Prostate gland (tissue), 2 donors: ENCODE data around the gene TNFSF4. TPM values are rescaled to one million over a fixed set of nuclear protein-coding genes. Genes with fewer than 3 reads are reported as not detected.

Experiments used
- DNase-seq: peaks from one replicate; pipeline ENCODE4 v3.0.0-alpha.2; 2019; ENCODE audit warnings: low spot score
- H3K27ac ChIP-seq, 2 donors: fragments of 200-600 bp; sonication (generic); 2 replicates each; pipeline ENCODE4 v1.5.1; 2017 to 2019
- H3K27me3 ChIP-seq: fragments of 200-600 bp; sonication (generic); replicated peaks from 2 replicates; pipeline ENCODE4 v1.5.1; 2019; ENCODE audit not compliant: insufficient read depth
- H3K36me3 ChIP-seq, 2 donors: fragments of 200-600 bp; sonication (generic); 1 replicate in 1 of 2; 2 replicates in 1 of 2; pipeline versions ENCODE4 v1.5.1 to v1.8.1; 2017 to 2019
- H3K4me1 ChIP-seq: fragments of 200-600 bp; sonication (generic); replicated peaks from 2 replicates; pipeline ENCODE4 v1.5.1; 2019
- H3K4me3 ChIP-seq, 2 donors: fragments of 200-600 bp; sonication (generic); 2 replicates each; pipeline ENCODE4 v1.5.1; 2017 to 2019
- H3K9me3 ChIP-seq: fragments of 200-600 bp; sonication (generic); 2 replicates; pipeline ENCODE4 v1.5.1; 2017
- CTCF ChIP-seq, 4 experiments: fragments of 200-600 bp in 2 of 4; fragments of 450-650 bp in 2 of 4; sonication (generic) in 2 of 4; IDR thresholded peaks; 1 replicate in 3 of 4; 2 replicates in 1 of 4; pipeline ENCODE4 v1.5.1; 2016 to 2019; ENCODE audit warnings: antibody characterized with exemption in 4 of 4, mild to moderate bottlenecking in 2 of 4, moderate library complexity in 2 of 4
- POLR2A ChIP-seq: fragments of 450-650 bp; IDR thresholded peaks from one replicate; pipeline ENCODE4 v1.6.1; 2016; ENCODE audit warnings: antibody characterized with exemption, mild to moderate bottlenecking
- POLR2AphosphoS5 ChIP-seq: sonication (generic); formaldehyde crosslinking; IDR thresholded peaks from one replicate; pipeline ENCODE4 v1.6.1; 2017; ENCODE audit warnings: antibody characterized with exemption
- WGBS: methylation state at CpG from one replicate; pipeline ENCODE4 v1.1.5; 2018; 5-methylcytosine and 5-hydroxymethylcytosine counted together
- intact Hi-C: fragments of 100-400 bp; cut with DNase I; formaldehyde crosslinking; loops from one replicate; pipeline ENCODE4 v1.14.2; 2022
- total RNA-seq, 2 donors: library from RNA; depleted of rRNA; stranded (reverse); fragments of >200 nt; gene quantifications; one replicate each; pipeline ENCODE4 v1.1.0, GENCODE V29; 2016

TNFSF4 gene
- total RNA-seq, 2 donors from 2014 or later, result 1.6 to 14.7 TPM

GRCh38 chr1:173149887-173150286 lies 57.2 kb downstream of the TNFSF4 start:
- H3K9me3 ChIP-seq, result no peaks in the 10 kb centered on the region
- no peak overlapping the region for H3K27ac ChIP-seq
- 65% methylated on average over 2 of the region's 2 CpGs for WGBS
- no peaks in the 10 kb centered on the region for H3K36me3 ChIP-seq
- H3K4me1 ChIP-seq, result no peaks in the 10 kb centered on the region
- H3K27me3 ChIP-seq, result no peaks in the 10 kb centered on the region
- DNase-seq, result no peak
- intact Hi-C loops, result no loop called here
- no peak for TF ChIP-seq POLR2AphosphoS5
- TF ChIP-seq POLR2A, result no peak
- no peak for TF ChIP-seq CTCF (IDR thresholded peaks at IDR 0.05)
- no peak overlapping the region for H3K4me3 ChIP-seq

- WGBS, result 92% methylated on average over 2 of the region's 2 CpGs
- H3K27ac ChIP-seq, result no peak overlapping the region
- TF ChIP-seq CTCF (IDR thresholded peaks at IDR 0.05) (no peak), POLR2A (no peak), POLR2AphosphoS5 (no peak)
- H3K4me1 ChIP-seq, result no peaks in the 10 kb centered on the region
- no peaks in the 10 kb centered on the region for H3K27me3 ChIP-seq
- no peak for DNase-seq
- intact Hi-C loops, result no loop called here
- no peaks in the 10 kb centered on the region for H3K36me3 ChIP-seq
- no peak overlapping the region for H3K4me3 ChIP-seq
- H3K9me3 ChIP-seq, result no peaks in the 10 kb centered on the region
Measured at GRCh38 chr1:173148971-173149370, 58.2 kb downstream of the TNFSF4 start.

- H3K27ac ChIP-seq, result no peak overlapping the region
- no peak for DNase-seq
- intact Hi-C loops, result no loop called here
- WGBS, result 88% methylated on average over 2 of the region's 2 CpGs
- H3K36me3 ChIP-seq, result no peaks in the 10 kb centered on the region
- no peaks in the 10 kb centered on the region for H3K27me3 ChIP-seq
- no peak overlapping the region for H3K4me3 ChIP-seq
- no peaks in the 10 kb centered on the region for H3K4me1 ChIP-seq
- TF ChIP-seq CTCF (IDR thresholded peaks at IDR 0.05) (no peak), POLR2A (no peak), POLR2AphosphoS5 (no peak)
- no peaks in the 10 kb centered on the region for H3K9me3 ChIP-seq
Measured at GRCh38 chr1:173148545-173148944, 58.6 kb downstream of the TNFSF4 start.

- TF ChIP-seq POLR2AphosphoS5 (no peak), CTCF (IDR thresholded peaks at IDR 0.05) (no peak), POLR2A (no peak)
- intact Hi-C loops, result no loop called here
- no peaks in the 10 kb centered on the region for H3K9me3 ChIP-seq
- no peak for DNase-seq
- H3K36me3 ChIP-seq, result no peaks in the 10 kb centered on the region
- H3K27me3 ChIP-seq, result no peaks in the 10 kb centered on the region
- H3K4me3 ChIP-seq, result no peak overlapping the region
- no peak overlapping the region for H3K27ac ChIP-seq
- H3K4me1 ChIP-seq, result no peaks in the 10 kb centered on the region
- WGBS, result 73% methylated on average over 2 of the region's 2 CpGs
Measured at GRCh38 chr1:173140733-173141132, 66.4 kb downstream of the TNFSF4 start.

- Histone ChIP-seq H3K36me3 (no peaks in the 10 kb centered on the region), H3K27ac (no peak overlapping the region), H3K4me3 (no peak overlapping the region), H3K27me3 (no peaks in the 10 kb centered on the region), H3K4me1 (no peaks in the 10 kb centered on the region), H3K9me3 (no peaks in the 10 kb centered on the region)
- 91% methylated on average over 3 of the region's 3 CpGs for WGBS
- intact Hi-C loops, result no loop called here
- DNase-seq, result no peak
- no peak for TF ChIP-seq POLR2A
- TF ChIP-seq POLR2AphosphoS5, result no peak
- TF ChIP-seq CTCF (IDR thresholded peaks at IDR 0.05), result no peak
Measured at GRCh38 chr1:173139706-173140105, 67.4 kb downstream of the TNFSF4 start.
